MG63 (cell line): ENCODE results near the gene HHAT. TPM values are rescaled to one million over a fixed set of nuclear protein-coding genes. Genes with fewer than 3 reads are reported as not detected.
A peak's percentile ranks its signal among the peaks of the same experiment; 100 is the strongest.

ENCODE experiments used
- DNase-seq: peaks from one replicate; pipeline ENCODE4 v3.0.0-alpha.2; 2020
- H3K27me3 ChIP-seq: fragments of 250-450 bp; sonication (Bioruptor Pico); 2 replicates; pipeline ENCODE4 v1.5.1; 2020; ENCODE audit warnings: mild to moderate bottlenecking, moderate library complexity
- H3K36me3 ChIP-seq: fragments of 250-450 bp; sonication (Bioruptor Pico); 2 replicates; pipeline ENCODE4 v1.5.1; 2020; ENCODE audit warnings: mild to moderate bottlenecking, moderate library complexity
- H3K4me3 ChIP-seq: fragments of 250-450 bp; sonication (Bioruptor Pico); 2 replicates; pipeline ENCODE4 v1.5.1; 2020; ENCODE audit warnings: mild to moderate bottlenecking, moderate library complexity
- H3K9me3 ChIP-seq: fragments of 250-450 bp; sonication (Bioruptor Pico); 2 replicates; pipeline ENCODE4 v1.5.1; 2020; ENCODE audit warnings: mild to moderate bottlenecking, moderate library complexity
- total RNA-seq: library from RNA; depleted of rRNA; stranded (reverse); fragments of >200 nt; shearing (Covaris generic); gene quantifications from 2 replicates; pipeline ENCODE4 v1.2.3, GENCODE V29; 2014; ENCODE audit warnings: low replicate concordance

Gene HHAT
- total RNA-seq, 1 experiment from 2014 or later: 0.30 TPM

GRCh38 chr1:210558302-210558701 is 229.6 kb downstream of the HHAT start:
- DNase-seq: no peak
- H3K9me3 ChIP-seq: no peaks in the 10 kb centered on the region

GRCh38 chr1:210565306-210565705 is 236.6 kb downstream of the HHAT start:
- Histone ChIP-seq H3K4me3 (no peak overlapping the region), H3K36me3 (no peaks in the 10 kb centered on the region), H3K27me3 (no peaks in the 10 kb centered on the region), H3K9me3 (no peaks in the 10 kb centered on the region)
- DNase-seq: no peak

More at GRCh38 chr1:210558302-210558701, 229.6 kb downstream of the HHAT start:
- no peak overlapping the region for H3K4me3 ChIP-seq
- no peaks in the 10 kb centered on the region for H3K36me3 ChIP-seq
- H3K27me3 ChIP-seq: no peaks in the 10 kb centered on the region

GRCh38 chr1:210568631-210569030 is 239.9 kb downstream of the HHAT start:
- Histone ChIP-seq H3K27me3 (no peaks in the 10 kb centered on the region), H3K9me3 (no peaks in the 10 kb centered on the region), H3K36me3 (no peaks in the 10 kb centered on the region), H3K4me3 (no peak overlapping the region)
- no peak for DNase-seq

- Histone ChIP-seq H3K36me3 (no peaks in the 10 kb centered on the region), H3K9me3 (no peaks in the 10 kb centered on the region), H3K4me3 (no peak overlapping the region), H3K27me3 (no peaks in the 10 kb centered on the region)
- no peak for DNase-seq
Measured at GRCh38 chr1:210570116-210570515, 241.4 kb downstream of the HHAT start.

GRCh38 chr1:210571356-210572284 is 242.9 kb downstream of the HHAT start:
- no peak for DNase-seq
- H3K4me3 ChIP-seq: no peak overlapping the region

GRCh38 chr1:210573141-210573540 is 244.4 kb downstream of the HHAT start:
- Histone ChIP-seq H3K4me3 (no peak overlapping the region), H3K9me3 (no peaks in the 10 kb centered on the region; the same call in 1 of the 2 replicates), H3K27me3 (no peaks in the 10 kb centered on the region), H3K36me3 (no peaks in the 10 kb centered on the region)
- no peak for DNase-seq

More at GRCh38 chr1:210571356-210572284, 242.9 kb downstream of the HHAT start:
- Histone ChIP-seq H3K27me3 (no peaks in the 10 kb centered on the region), H3K36me3 (no peaks in the 10 kb centered on the region), H3K9me3 (no peaks in the 10 kb centered on the region; the same call in 1 of the 2 replicates)

GRCh38 chr1:210582205-210582970 is 253.7 kb downstream of the HHAT start:
- no peak for DNase-seq
- no peaks in the 10 kb centered on the region for H3K36me3 ChIP-seq
- no peaks in the 10 kb centered on the region for H3K27me3 ChIP-seq
- no peaks in the 10 kb centered on the region for H3K9me3 ChIP-seq
- no peak overlapping the region for H3K4me3 ChIP-seq

GRCh38 chr1:210584439-210585113 is 255.9 kb downstream of the HHAT start:
- no peaks in the 10 kb centered on the region for H3K9me3 ChIP-seq
- H3K4me3 ChIP-seq: no peak overlapping the region
- H3K36me3 ChIP-seq: no peaks in the 10 kb centered on the region
- peak; percentile 71 for DNase-seq
- no peaks in the 10 kb centered on the region for H3K27me3 ChIP-seq

GRCh38 chr1:210586771-210587170 is 258.1 kb downstream of the HHAT start:
- no peaks in the 10 kb centered on the region for H3K27me3 ChIP-seq
- DNase-seq: no peak
- H3K36me3 ChIP-seq: no peaks in the 10 kb centered on the region
- no peaks in the 10 kb centered on the region; the same call in 1 of the 2 replicates for H3K9me3 ChIP-seq
- H3K4me3 ChIP-seq: no peak overlapping the region

- DNase-seq: no peak
- no peaks in the 10 kb centered on the region; the same call in 1 of the 2 replicates for H3K9me3 ChIP-seq
- H3K27me3 ChIP-seq: no peaks in the 10 kb centered on the region
- H3K36me3 ChIP-seq: no peaks in the 10 kb centered on the region
- H3K4me3 ChIP-seq: no peak overlapping the region
Measured at GRCh38 chr1:210587566-210587965, 258.9 kb downstream of the HHAT start.

- Histone ChIP-seq H3K36me3 (no peaks in the 10 kb centered on the region), H3K9me3 (no peaks in the 10 kb centered on the region; the same call in 1 of the 2 replicates)
- DNase-seq: no peak
Measured at GRCh38 chr1:210588357-210588756, 259.7 kb downstream of the HHAT start.

GRCh38 chr1:210588946-210589345 is 260.2 kb downstream of the HHAT start:
- H3K9me3 ChIP-seq: no peaks in the 10 kb centered on the region; the same call in 1 of the 2 replicates
- no peaks in the 10 kb centered on the region for H3K27me3 ChIP-seq
- no peak overlapping the region for H3K4me3 ChIP-seq
- H3K36me3 ChIP-seq: no peaks in the 10 kb centered on the region
- no peak for DNase-seq

More at GRCh38 chr1:210588357-210588756, 259.7 kb downstream of the HHAT start:
- Histone ChIP-seq H3K4me3 (no peak overlapping the region), H3K27me3 (no peaks in the 10 kb centered on the region)

- no peak for DNase-seq
- H3K36me3 ChIP-seq: no peaks in the 10 kb centered on the region
Measured at GRCh38 chr1:210591214-210591613, 262.5 kb downstream of the HHAT start.

GRCh38 chr1:210594605-210595004 is 265.9 kb downstream of the HHAT start:
- Histone ChIP-seq H3K27me3 (no peaks in the 10 kb centered on the region), H3K9me3 (no peaks in the 10 kb centered on the region; the same call in 1 of the 2 replicates), H3K36me3 (no peaks in the 10 kb centered on the region), H3K4me3 (no peak overlapping the region)
- no peak for DNase-seq

More at GRCh38 chr1:210591214-210591613, 262.5 kb downstream of the HHAT start:
- no peaks in the 10 kb centered on the region for H3K27me3 ChIP-seq
- no peak overlapping the region for H3K4me3 ChIP-seq
- H3K9me3 ChIP-seq: no peaks in the 10 kb centered on the region; the same call in 1 of the 2 replicates

- H3K4me3 ChIP-seq: no peak overlapping the region
- H3K27me3 ChIP-seq: no peaks in the 10 kb centered on the region
- no peaks in the 10 kb centered on the region for H3K36me3 ChIP-seq
- DNase-seq: no peak
- no peaks in the 10 kb centered on the region; the same call in 1 of the 2 replicates for H3K9me3 ChIP-seq
Measured at GRCh38 chr1:210596641-210597040, 267.9 kb downstream of the HHAT start.

GRCh38 chr1:210597555-210598134 is 268.9 kb downstream of the HHAT start:
- H3K36me3 ChIP-seq: no peaks in the 10 kb centered on the region
- no peaks in the 10 kb centered on the region for H3K27me3 ChIP-seq
- peak; percentile 80 for DNase-seq
- no peaks in the 10 kb centered on the region; the same call in 1 of the 2 replicates for H3K9me3 ChIP-seq
- no peak overlapping the region for H3K4me3 ChIP-seq
